OCI-M2 (cell line): Measurements from ENCODE around the gene KIAA1549.
A peak's percentile ranks its signal among the peaks of the same experiment; 100 is the strongest.
"Not testable (repeated sequence)": the region's sequence is repeated elsewhere in the genome, so short reads cannot be mapped to it uniquely, and the experiment has no call there.

Source experiments
- DNase-seq: peaks from one replicate; lab custom pipeline; 2025; ENCODE audit not compliant: unreplicated experiment; lab: John Stamatoyannopoulos, UW

The KIAA1549 gene

GRCh38 chr7:138981332-138982203 lies at the start of gene KIAA1549:
KIAA1549 (minus strand) TSS chr7:138981389; CDS start chr7:138981269, 120 bp downstream.
- DNase-seq, result no peak

- no peak for DNase-seq
Observed at GRCh38 chr7:139029353-139029752, 48.2 kb upstream of the KIAA1549 start.

GRCh38 chr7:139026551-139026950 lies 45.4 kb upstream of the KIAA1549 start:
- no peak for DNase-seq

- not testable (repeated sequence) for DNase-seq
Observed at GRCh38 chr7:139025861-139026260, 44.7 kb upstream of the KIAA1549 start.

- no peak for DNase-seq
Observed at GRCh38 chr7:139023076-139023475, 41.9 kb upstream of the KIAA1549 start.

GRCh38 chr7:139022286-139022685 lies 41.1 kb upstream of the KIAA1549 start:
- DNase-seq, result no peak

- no peak for DNase-seq
Observed at GRCh38 chr7:139018910-139019309, 37.7 kb upstream of the KIAA1549 start.

- peak; percentile 82 for DNase-seq
Observed at GRCh38 chr7:139016931-139017511, 35.8 kb upstream of the KIAA1549 start.

GRCh38 chr7:139011373-139011772 lies 30.2 kb upstream of the KIAA1549 start:
- no peak for DNase-seq

GRCh38 chr7:139004321-139005090 lies 23.3 kb upstream of the KIAA1549 start:
- no peak for DNase-seq

- DNase-seq, result no peak
Observed at GRCh38 chr7:138999414-138999813, 18.2 kb upstream of the KIAA1549 start.

- DNase-seq, result no peak
Observed at GRCh38 chr7:138992052-138992531, 10.9 kb upstream of the KIAA1549 start.

GRCh38 chr7:138987686-138988085 lies 6.5 kb upstream of the KIAA1549 start:
- DNase-seq, result no peak

- DNase-seq, result no peak
Observed at GRCh38 chr7:138982204-138982623, 1.0 kb upstream of the KIAA1549 start.

GRCh38 chr7:138980563-138981291 lies 462 bp downstream of the KIAA1549 start:
- no peak for DNase-seq

GRCh38 chr7:138979988-138980562 lies 1.1 kb downstream of the KIAA1549 start:
- DNase-seq, result no peak

- DNase-seq, result no peak
Observed at GRCh38 chr7:138979226-138979979, 1.8 kb downstream of the KIAA1549 start.

GRCh38 chr7:138978541-138979184 lies 2.5 kb downstream of the KIAA1549 start:
- no peak for DNase-seq

- not testable (repeated sequence) for DNase-seq
Observed at GRCh38 chr7:138976161-138976560, 5.0 kb downstream of the KIAA1549 start.
